ENCODE measurements around the gene SLC6A4.

DNA sequence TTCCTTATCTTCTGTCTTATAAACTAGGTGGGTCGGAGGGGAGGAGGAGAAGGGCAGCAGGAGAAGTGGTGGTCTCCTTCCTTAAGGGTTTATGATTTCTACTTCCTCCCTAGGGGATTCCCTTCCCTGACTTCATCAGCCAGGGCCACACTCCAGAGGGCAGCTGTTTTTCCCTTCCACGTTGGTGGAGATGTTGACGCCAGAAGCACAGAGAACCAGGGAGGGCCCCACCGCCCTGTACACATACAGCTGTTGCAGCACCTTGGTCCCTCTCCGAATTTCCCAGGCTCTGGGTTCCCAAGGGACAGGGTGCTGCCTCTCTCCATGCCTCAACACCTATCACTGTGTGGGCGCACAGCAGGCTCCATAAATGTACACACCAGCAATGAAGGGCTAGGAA is 5.6 kb upstream of the SLC6A4 start:
- TF ChIP-seq, protein P1, sequence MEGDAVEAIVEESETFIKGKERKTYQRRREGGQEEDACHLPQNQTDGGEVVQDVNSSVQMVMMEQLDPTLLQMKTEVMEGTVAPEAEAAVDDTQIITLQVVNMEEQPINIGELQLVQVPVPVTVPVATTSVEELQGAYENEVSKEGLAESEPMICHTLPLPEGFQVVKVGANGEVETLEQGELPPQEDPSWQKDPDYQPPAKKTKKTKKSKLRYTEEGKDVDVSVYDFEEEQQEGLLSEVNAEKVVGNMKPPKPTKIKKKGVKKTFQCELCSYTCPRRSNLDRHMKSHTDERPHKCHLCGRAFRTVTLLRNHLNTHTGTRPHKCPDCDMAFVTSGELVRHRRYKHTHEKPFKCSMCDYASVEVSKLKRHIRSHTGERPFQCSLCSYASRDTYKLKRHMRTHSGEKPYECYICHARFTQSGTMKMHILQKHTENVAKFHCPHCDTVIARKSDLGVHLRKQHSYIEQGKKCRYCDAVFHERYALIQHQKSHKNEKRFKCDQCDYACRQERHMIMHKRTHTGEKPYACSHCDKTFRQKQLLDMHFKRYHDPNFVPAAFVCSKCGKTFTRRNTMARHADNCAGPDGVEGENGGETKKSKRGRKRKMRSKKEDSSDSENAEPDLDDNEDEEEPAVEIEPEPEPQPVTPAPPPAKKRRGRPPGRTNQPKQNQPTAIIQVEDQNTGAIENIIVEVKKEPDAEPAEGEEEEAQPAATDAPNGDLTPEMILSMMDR (IDR thresholded peaks at IDR 0.05): no peak
- TF ChIP-seq POLR2A (IDR thresholded peaks at IDR 0.05): no peak
